LNCAP (cell line): ENCODE results near the gene C7.

Experiments
- TF ChIP-seq, protein P1 (sequence below): fragments of 450-650 bp; IDR thresholded peaks from 2 replicates; pipeline ENCODE4 v1.5.1; 2017; ENCODE audit warnings: mild to moderate bottlenecking

Gene C7

DNA sequence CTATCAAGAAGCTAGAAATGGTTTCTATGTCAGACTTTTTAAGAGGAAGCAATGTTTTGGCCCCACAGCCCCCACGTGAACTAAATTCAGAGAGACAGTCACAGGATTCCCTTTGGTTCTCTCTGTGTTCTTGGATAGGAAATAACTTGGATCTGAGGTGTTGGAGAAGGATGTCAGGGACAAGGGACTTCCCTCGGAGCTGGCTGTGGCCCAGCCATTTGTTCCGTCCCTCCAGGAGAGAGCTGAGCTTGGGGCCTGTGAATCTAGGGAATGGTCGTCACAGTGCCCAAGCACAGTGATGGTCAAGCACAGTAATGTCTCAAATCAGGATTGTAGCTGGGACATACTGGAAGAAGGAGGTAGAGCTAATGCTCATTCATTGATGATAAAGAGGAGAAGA, 2.0 kb downstream of the C7 start:
- TF ChIP-seq, protein P1, sequence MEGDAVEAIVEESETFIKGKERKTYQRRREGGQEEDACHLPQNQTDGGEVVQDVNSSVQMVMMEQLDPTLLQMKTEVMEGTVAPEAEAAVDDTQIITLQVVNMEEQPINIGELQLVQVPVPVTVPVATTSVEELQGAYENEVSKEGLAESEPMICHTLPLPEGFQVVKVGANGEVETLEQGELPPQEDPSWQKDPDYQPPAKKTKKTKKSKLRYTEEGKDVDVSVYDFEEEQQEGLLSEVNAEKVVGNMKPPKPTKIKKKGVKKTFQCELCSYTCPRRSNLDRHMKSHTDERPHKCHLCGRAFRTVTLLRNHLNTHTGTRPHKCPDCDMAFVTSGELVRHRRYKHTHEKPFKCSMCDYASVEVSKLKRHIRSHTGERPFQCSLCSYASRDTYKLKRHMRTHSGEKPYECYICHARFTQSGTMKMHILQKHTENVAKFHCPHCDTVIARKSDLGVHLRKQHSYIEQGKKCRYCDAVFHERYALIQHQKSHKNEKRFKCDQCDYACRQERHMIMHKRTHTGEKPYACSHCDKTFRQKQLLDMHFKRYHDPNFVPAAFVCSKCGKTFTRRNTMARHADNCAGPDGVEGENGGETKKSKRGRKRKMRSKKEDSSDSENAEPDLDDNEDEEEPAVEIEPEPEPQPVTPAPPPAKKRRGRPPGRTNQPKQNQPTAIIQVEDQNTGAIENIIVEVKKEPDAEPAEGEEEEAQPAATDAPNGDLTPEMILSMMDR = no peak

DNA sequence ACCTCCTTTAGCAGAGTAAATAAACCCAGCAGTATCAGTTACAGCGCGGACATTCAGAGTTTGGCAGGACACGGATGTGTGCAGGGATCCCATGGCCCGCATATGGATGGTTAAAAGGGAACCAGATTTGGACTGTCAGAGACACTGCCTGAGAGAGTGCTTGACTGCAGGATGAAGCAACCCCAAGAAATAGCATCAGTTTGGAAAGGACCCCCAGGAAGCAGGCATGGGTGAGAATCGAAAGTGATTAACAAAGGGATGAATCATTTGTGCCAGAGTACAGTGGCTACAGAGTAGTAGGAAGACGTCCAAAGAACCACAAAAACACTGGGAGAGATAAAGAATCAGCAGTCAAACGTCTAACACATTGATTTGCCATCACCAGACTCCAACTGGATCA, 5.5 kb downstream of the C7 start:
- TF ChIP-seq, protein P1 = no peak

DNA sequence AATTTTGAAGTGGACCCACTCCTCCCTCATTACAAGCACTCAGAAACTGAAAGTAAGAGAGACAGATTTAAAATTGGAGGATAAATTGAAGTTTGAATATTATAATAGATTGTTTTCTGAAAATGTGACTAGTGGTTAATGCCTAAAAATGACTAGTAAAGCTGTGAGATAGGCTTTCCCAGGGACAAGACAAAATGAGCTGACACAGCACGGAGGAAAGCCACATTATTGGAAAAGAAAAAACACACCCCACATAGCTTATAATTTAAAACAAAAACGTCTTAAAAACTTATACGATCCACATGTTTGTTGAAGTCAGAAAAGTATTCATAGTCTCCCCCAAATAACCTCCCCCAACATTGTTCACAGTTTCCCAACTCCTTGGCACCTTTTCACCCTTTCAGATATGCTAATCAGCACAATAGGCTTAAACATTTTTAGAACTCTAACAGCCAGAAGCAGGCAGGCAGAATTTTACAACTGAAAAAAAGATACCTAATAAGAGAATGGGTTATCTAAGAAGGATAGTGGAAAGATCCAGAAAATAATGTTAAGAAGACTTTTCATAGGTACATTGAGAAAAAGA, 6.1 kb downstream of the C7 start:
- TF ChIP-seq, protein P1 = no peak

DNA sequence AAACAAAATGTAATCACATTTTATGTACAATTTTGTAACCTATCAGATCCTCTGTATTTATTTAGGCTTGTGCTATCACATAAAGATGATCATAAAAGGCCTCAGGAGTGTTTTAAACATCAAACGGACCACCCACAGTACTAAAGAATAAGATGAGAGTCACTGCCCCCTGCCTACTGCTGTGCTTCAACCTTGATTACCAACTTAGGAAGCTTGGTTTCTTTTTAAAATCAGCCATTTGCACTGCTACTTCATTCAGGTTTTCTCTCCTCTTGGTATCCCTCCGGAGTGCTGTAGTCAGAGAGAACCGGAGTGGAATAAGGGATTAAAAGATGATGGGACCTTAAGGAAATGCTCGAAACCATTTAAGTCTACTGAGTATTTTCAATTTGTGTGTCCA, 6.9 kb downstream of the C7 start:
- TF ChIP-seq, protein P1 = no peak

DNA sequence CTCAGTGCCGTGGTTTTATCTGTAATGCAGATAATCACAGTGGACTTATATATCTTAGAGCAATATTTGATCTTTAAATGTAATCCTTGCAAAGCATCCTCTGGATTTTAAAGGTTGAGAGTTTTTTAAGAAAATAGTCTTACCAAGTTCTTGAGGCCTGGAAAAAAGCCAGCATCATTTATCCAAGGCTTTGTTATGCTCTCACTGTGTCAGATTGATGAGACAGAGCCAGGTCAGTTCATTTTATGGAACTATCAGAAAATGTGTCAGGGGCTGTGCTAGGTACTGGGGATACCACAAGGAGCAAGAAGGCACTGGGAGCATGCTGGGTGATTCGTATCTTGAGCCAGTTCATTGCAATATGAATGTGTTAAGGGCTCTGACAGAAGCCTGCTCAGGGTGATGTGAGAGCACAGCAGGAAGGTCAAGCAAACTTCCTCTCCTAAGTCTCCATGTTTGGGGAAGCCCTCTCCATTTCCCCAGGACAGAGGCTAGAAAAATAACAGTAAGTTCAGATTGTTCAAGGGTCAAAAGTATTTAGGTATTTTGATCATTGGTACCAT, 19.7 kb downstream of the C7 start:
- TF ChIP-seq, protein P1 = no peak

DNA sequence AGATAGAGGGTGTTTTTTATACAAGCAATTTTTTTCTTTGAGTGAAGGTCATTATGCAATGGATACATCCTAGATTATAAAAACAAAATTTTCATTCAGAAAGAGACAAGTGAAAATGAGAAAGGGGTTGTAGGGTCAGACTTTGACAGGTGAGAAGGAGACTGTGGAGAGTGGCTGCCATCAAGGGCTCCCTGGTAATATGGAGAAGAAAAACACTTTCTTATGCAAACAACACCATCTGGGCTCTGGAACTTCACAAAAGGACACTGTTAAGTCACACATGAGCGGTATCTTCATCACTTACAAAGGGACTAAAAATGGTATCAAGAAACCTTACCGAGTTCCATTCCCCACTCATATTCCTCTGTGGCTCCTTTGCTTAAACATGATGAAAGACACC, 23.5 kb downstream of the C7 start:
- TF ChIP-seq, protein P1 = no peak

DNA sequence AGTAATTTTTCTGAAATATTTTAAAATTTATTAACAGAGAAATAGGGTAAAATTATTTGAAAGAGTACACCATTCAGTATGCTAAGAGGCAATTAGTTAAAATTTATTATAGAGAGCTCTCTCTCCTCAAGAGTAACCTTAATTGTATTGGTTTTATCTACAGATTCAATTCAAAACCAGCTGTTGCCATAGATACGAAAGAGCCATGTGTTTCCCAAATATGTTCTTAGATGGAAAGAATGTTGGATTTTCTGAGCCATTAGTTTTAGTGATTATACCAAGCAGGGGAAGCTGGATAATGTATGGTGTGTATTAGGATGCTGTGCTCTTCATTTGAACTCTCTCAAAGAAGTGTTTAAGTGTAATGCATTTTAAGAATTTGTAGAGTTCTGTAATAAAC, 27.8 kb downstream of the C7 start:
- TF ChIP-seq, protein P1 = no peak

DNA sequence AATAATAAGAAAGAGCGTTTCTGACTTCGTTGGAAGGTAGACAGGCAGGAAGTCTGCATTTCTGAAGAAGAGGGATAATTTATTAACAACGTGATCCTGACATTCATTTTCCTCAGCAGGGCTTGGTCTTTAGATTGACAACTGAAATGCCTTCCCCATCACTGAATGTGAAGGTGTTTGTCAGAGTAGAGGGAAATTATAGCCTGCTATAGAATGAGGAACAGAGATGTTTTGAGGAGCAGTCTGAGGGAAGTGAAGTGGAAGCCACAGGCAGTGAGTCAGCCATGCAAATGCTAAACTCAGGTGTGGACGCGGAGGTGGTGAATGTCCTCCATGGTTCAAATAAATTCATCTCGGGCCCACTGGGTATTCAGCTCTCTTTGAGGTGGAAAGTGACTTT, 30.5 kb downstream of the C7 start:
- TF ChIP-seq, protein P1 = no peak
